NCI-H187 treated with DMSO at 0.1 percent for 48 hours (cell line): ENCODE measurements around the gene OR51F2.
"Not testable (repeated sequence)": the region's sequence is repeated elsewhere in the genome, so short reads cannot be mapped to it uniquely, and the experiment has no call there.

Experiments
- DNase-seq: peaks from one replicate; lab custom pipeline; 2025; lab: John Stamatoyannopoulos, UW

Gene OR51F2, protein sequence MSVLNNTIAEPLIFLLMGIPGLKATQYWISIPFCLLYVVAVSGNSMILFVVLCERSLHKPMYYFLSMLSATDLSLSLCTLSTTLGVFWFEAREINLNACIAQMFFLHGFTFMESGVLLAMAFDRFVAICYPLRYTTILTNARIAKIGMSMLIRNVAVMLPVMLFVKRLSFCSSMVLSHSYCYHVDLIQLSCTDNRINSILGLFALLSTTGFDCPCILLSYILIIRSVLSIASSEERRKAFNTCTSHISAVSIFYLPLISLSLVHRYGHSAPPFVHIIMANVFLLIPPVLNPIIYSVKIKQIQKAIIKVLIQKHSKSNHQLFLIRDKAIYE

DNA sequence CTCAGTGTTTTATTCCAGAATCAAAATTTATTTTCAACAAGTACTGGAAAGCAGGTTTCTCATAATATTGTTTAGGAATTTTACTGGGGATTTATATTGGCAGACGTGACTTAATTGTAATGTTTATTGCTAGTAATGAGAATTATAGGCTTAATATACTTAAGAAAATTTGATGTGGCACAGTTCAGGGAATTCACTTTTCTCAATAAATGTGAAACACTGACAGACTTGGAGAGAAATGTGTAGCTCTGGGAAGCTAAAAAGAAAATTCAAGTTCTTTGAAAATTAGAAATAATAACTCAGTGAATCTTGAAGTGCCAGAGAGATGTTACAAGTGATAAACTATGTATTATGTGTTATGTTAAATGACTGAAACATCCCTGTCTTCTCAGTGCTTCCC lies at the start of gene OR51F2:
Gene OR51F2 (plus strand): TSS at position 301 of the 400 bp plus-strand sequence. CDS start 101 bp downstream, outside the sequence.
- DNase-seq: no peak

GRCh38 chr11:4782454-4782853 lies 38.7 kb upstream of the OR51F2 start:
- no peak for DNase-seq

GRCh38 chr11:4797206-4797605 lies 23.9 kb upstream of the OR51F2 start:
- DNase-seq: no peak

GRCh38 chr11:4798427-4799183 lies 22.5 kb upstream of the OR51F2 start:
- DNase-seq: no peak

- not testable (repeated sequence) for DNase-seq
Measured at GRCh38 chr11:4801316-4801715, 19.8 kb upstream of the OR51F2 start.

GRCh38 chr11:4804280-4804679 lies 16.8 kb upstream of the OR51F2 start, which contains the start of gene OR52R1:
TSS of gene OR52R1 (minus strand) at chr11:4804380. CDS start at chr11:4804380, 0 bp downstream.
- DNase-seq: no peak

DNA sequence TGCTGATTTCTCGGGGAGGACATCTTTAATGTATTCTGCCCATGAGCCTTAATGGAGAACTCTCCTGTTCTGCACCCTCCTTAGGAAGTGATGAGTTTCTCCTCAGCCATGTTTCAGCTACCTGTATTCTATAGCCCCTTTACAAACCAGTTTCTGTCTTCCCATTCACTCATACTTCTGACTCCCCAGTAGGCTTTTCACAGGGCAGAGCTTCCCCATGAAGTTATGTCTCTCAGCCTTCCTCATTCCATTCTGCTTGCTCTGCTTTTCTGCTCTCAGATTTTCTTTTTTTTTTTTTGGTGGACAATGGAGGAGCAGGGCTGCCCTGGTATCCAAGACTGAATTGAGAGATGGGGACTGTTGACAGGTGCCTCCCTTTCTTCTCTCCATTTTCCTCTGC lies 12.6 kb upstream of the OR51F2 start:
- DNase-seq: no peak

DNA sequence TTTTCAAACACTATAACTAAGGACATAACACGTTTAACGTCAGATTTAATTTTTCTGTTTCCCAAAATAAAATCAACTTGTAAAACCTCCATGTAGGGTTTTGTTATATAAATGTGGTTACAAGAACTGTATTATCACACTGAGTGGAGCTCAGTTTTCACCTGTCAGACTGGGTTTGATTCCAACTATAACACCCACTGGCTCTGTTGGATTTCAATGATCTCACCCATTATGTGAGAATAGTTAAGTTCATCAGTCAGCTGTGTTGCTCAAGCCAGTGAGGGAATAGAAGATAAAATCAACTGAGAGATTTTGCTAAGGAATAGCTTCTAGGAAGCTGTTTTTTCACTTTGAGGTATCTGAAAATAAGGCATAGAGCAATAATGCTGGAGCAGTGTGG lies 11.9 kb upstream of the OR51F2 start:
- DNase-seq: no peak

DNA sequence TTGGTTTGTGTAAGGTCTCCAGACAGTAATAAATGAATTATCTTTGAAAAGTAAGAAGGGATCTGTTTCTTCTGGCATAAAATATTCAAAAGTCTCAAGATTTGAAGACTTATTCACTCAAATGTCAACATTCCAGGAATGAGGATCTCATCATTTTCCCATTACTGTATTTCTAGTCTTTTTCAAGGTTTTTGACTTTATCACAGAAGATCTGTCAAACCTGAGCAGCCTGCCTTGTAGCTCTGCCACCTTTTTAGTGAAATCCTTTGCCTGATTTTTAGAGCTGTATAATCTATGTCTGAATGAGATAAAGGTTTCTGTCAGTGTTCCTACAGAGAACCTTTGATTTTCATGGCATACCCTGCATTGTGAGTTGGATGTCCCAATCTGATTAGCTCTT lies 4.0 kb downstream of the OR51F2 start:
- DNase-seq: no peak

DNA sequence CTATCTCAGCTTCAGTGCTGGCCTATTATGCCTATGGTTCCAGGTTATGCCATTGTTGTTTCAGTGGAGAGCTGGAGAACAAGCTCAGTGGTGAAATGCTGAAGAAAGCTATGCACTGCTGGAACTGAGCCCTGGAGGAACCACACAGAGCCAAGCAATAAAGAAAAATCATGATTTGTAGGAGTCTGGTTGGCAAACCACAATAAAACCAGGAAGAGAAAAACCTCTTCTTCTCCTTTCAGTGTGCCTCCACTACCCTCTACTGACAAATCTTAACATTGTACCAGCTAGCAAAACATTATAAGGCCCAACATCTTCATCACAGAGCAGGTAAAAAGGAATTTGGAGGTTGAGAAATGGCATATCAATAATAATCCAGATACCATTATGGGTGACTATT lies 5.3 kb downstream of the OR51F2 start:
- DNase-seq: no peak

- DNase-seq: no peak
Measured at GRCh38 chr11:4830346-4830745, 9.2 kb downstream of the OR51F2 start.

- DNase-seq: no peak
Measured at GRCh38 chr11:4830909-4831308, 9.8 kb downstream of the OR51F2 start.

- DNase-seq: no peak
Measured at GRCh38 chr11:4839851-4840549, 18.9 kb downstream of the OR51F2 start.

DNA sequence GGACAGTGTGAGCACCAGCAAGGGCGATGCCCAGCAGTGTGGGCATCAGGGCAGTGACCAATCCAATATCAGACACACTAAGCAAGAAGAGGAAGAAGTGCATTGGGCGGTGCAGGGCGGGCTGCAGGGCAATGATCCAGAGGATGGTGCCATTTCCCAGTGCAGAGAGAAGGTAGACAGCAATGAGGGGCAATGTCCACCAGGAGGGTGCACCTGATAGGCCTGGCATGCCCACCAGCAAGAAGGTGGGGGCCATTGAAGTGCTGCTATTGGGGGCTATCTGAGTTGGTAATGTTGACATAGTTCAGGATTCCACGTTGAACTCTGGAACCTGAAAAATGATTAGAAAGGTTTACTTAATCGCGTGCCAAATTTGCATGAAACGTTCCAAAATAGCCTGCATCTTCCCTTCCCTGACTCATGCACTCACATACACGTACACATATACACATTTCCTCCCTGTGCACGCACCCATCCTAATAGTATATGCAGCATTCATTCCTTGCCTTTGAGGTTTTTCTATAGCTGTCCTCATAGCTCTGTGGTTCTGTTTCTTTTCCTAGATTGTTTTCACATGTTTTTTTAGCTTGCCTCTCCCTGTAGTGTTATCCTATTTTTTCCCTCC lies 27.9 kb downstream of the OR51F2 start, which contains the start of gene OR51S1:
Gene OR51S1 (minus strand): TSS at position 301 of the 625 bp plus-strand sequence. CDS start 0 bp downstream, at position 301.
- no peak for DNase-seq

GRCh38 chr11:4851033-4851432 lies 29.9 kb downstream of the OR51F2 start:
- DNase-seq: no peak

GRCh38 chr11:4854286-4854685 lies 33.2 kb downstream of the OR51F2 start:
- not testable (repeated sequence) for DNase-seq

DNA sequence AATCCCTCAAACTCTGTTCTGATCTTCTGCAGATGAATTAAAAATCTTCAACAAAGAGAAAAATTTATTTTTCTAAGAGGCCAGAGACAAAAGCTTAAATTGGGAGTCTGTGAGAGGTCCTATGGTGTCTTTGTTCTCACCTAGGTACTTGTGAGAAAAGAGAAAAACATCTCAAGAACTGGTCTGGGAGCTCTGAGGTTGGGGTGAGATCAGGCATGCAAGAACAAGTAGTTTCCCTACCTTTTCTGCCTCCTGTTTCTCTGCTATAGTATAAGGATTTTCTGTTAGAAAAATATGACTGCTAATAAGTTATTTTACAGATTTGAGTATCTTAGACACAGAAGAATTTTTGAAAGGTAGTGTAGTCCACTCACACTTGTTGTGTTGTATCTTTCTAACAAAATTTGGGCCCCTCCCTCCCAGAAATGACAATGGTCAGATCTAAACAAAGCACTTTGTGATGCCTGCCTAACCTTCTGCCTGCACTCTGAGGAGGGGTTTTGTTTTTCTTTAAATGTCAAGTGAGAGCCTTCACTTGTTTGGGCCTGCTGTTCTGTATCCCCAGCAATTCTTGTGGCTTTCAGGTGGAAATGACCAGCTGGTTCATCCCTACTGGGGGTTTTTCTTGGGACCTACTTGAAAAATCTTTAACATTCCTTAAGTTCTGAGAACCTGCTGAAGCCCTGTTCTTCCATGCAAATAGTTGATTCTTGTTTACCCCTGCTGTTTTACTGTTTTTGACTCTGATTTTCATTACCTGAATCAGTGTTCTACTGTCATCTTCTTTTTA lies 41.5 kb downstream of the OR51F2 start:
- DNase-seq: no peak

DNA sequence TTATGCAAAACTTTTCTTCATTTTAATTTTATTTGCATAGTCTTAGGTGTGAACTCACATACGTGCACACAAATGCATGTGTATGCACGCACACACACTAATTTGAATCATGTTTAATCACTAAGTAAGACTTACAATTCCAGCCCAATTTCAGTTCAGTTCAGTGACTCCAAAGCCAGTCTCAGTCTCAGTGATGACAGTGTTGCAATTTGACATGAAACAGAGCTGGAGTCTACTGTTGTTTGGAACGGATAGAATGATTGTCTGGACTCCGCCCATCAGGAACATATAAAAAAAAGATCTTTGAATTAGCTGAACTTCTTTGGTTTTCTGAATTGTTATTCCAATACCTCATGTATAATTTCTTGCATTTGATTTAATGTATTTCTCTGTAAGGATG lies 42.8 kb downstream of the OR51F2 start:
- no peak for DNase-seq

DNA sequence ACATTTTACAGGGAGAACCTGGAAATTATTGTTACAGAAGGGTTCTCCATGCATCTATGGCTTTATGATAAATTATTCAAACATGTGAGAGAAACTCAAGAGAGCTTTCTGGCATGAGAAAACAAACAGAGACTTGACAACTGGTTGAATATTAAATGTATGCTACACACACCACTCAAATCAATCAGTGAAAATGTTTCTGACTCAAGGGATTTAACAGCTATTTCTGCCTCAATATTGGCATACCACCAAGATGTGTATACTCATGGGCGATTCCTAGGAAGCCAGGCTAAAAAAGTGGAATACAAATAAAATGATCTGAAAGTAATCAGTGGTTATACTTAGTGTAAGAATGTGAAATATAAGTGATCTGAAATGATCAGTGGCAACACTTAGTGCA lies 44.7 kb downstream of the OR51F2 start:
- DNase-seq: no peak
